Measurements from ENCODE around the gene GGTLC1. TPM values are rescaled to one million over a fixed set of nuclear protein-coding genes. Genes with fewer than 3 reads are reported as not detected.

The GGTLC1 gene
- total RNA-seq, 2 donors from 2014 or later = not detected

DNA sequence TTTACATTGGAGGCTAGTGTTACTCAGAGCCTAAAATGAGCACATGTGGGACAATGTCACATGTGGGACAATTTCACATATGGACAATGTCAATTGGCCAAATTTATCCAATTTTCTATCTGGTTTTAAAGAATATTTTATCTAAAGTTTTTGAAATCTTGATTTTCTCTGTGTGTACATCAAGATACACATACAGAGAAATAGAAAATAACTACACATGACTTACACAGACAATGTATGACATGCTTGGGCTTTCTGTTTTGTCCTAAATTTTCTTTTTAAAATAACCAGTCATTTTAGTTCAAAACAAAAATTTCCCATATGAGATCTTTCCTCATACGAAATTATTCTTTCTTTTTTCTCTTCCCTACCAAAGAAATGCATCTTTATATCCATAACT lies 24.6 kb downstream of the GGTLC1 start:
- TF ChIP-seq CTCF (IDR thresholded peaks at IDR 0.05) = no peak
- H3K27me3 ChIP-seq = no peaks in the 10 kb centered on the region
- H3K9me3 ChIP-seq = no peaks in the 10 kb centered on the region
- H3K36me3 ChIP-seq = no peaks in the 10 kb centered on the region
- no peak for DNase-seq (ENCODE audit: low spot score)
- H3K27ac ChIP-seq = no peak overlapping the region
- H3K4me3 ChIP-seq = no peak overlapping the region
- peaks cover 0 to 25% of the 10 kb centered on the region in 2 donors for H3K4me1 ChIP-seq

DNA sequence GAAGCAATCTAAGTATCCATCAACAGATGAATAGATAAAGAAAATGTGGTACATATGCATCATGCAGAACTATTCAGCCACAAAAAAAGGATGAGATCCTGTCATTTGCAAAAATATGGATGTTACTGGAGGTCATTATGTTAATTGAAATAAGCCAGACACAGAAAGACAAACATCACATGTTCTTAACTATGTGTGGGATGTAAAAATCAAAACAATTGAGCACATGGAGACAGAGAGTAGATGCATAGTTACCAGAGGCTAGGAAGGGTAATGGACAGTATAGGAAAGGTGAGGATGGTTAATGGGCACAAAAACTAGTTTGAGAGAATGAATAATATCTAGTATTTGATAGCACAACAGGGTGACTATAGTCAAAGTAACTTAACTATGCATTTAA lies 26.3 kb downstream of the GGTLC1 start:
- TF ChIP-seq CTCF (IDR thresholded peaks at IDR 0.05) = no peak
- H3K27me3 ChIP-seq = no peaks in the 10 kb centered on the region
- no peaks in the 10 kb centered on the region for H3K9me3 ChIP-seq

GRCh38 chr20:23959054-23959453 lies 29.5 kb downstream of the GGTLC1 start:
- no peak for DNase-seq (ENCODE audit: low spot score)
- no peaks in the 10 kb centered on the region for H3K27me3 ChIP-seq
- no peak overlapping the region for H3K4me3 ChIP-seq
- TF ChIP-seq CTCF (IDR thresholded peaks at IDR 0.05) = no peak
- H3K4me1 ChIP-seq = no peaks in the 10 kb centered on the region
- no peaks in the 10 kb centered on the region for H3K9me3 ChIP-seq
- no peak overlapping the region for H3K27ac ChIP-seq
- H3K36me3 ChIP-seq = no peaks in the 10 kb centered on the region

More for the DNA sequence above, 26.3 kb downstream of the GGTLC1 start:
- Histone ChIP-seq H3K36me3 (no peaks in the 10 kb centered on the region), H3K27ac (no peak overlapping the region), H3K4me3 (no peak overlapping the region), H3K4me1 (peaks cover 0 to 14% of the 10 kb centered on the region in 2 donors)
- DNase-seq (ENCODE audit: low spot score) = no peak

DNA sequence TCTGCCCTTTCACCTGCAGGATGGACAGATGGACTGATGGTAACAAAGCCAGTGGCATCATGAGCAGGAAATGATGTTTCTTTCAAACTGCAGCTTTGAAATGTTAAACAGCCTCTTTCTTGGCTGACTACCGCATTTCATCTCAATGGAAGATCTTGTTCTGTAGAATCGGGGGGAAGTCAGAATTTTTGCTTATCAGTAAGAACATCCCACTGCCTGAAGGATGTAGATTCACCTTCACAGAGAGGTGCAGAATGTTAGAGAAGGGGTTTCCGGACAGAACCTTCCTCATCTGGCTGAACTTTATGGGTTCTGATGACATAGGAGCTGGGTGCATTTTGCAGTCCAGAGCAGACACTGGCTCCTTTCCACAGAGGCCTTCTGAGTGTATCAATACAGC lies 32.7 kb downstream of the GGTLC1 start:
- Histone ChIP-seq H3K4me3 (no peak overlapping the region), H3K4me1 (no peaks in the 10 kb centered on the region), H3K36me3 (no peaks in the 10 kb centered on the region), H3K27me3 (no peaks in the 10 kb centered on the region), H3K9me3 (no peaks in the 10 kb centered on the region), H3K27ac (no peak overlapping the region)
- DNase-seq (ENCODE audit: low spot score) = no peak
- TF ChIP-seq CTCF (IDR thresholded peaks at IDR 0.05) = no peak

GRCh38 chr20:23954008-23954745 lies 34.4 kb downstream of the GGTLC1 start:
- Histone ChIP-seq H3K36me3 (no peaks in the 10 kb centered on the region), H3K4me1 (no peaks in the 10 kb centered on the region), H3K27me3 (no peaks in the 10 kb centered on the region), H3K27ac (no peak overlapping the region), H3K9me3 (no peaks in the 10 kb centered on the region), H3K4me3 (no peak overlapping the region)
- TF ChIP-seq CTCF (IDR thresholded peaks at IDR 0.05) = no peak
- DNase-seq (ENCODE audit: low spot score) = no peak

DNA sequence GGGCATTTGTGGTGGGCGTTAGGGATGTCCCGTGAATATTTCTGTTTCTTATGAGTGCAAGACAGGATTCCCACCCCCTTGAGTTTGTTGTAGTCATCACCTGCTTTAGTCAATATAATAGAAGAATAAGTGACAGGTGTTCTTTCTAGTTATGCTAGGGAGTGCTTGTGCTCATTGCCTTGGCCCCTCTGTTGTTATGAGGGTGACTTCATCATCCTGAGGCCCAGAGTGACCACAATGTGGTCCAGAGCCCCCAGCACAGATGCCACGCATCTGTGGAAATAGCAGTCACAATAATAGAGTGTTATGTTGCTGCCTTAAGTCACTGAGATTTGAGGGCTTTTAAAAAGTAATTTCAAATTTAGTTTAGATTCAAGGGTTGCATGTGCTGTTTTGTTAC lies 42.4 kb downstream of the GGTLC1 start:
- Histone ChIP-seq H3K27me3 (no peaks in the 10 kb centered on the region), H3K27ac (no peak overlapping the region), H3K36me3 (no peaks in the 10 kb centered on the region), H3K4me1 (no peaks in the 10 kb centered on the region), H3K9me3 (no peaks in the 10 kb centered on the region), H3K4me3 (no peak overlapping the region)
- no peak for TF ChIP-seq CTCF (IDR thresholded peaks at IDR 0.05)
- no peak for DNase-seq (ENCODE audit: low spot score)
